T-helper 2 cell treated with Interferon-gamma antibody and Interleukin-4, amounts not matched to agents 5 μg/mL and 100 μg/mL, for 36 hours (primary cell): ENCODE measurements around the gene RAB23.
A peak's percentile ranks its signal among the peaks of the same experiment; 100 is the strongest.

Experiments
- DNase-seq: peaks from one replicate; pipeline ENCODE4 v3.0.0; 2021; ENCODE audit warnings: low spot score
- H3K27ac Mint-ChIP-seq: one replicate; pipeline ENCODE4 v1.8.0; 2021; ENCODE audit warnings: mild to moderate bottlenecking, mixed read lengths
- H3K27me3 Mint-ChIP-seq: one replicate; pipeline ENCODE4 v1.8.0; 2021; ENCODE audit warnings: low read depth, mixed read lengths
- H3K36me3 Mint-ChIP-seq: one replicate; pipeline ENCODE4 v1.8.0; 2021; ENCODE audit warnings: low read depth, mixed read lengths
- H3K4me1 Mint-ChIP-seq: one replicate; pipeline ENCODE4 v1.8.0; 2021; ENCODE audit warnings: low read depth, mixed read lengths
- H3K4me3 Mint-ChIP-seq: one replicate; pipeline ENCODE4 v1.8.0; 2022; ENCODE audit warnings: mild to moderate bottlenecking, moderate library complexity, mixed read lengths
- H3K9me3 Mint-ChIP-seq: one replicate; pipeline ENCODE4 v1.8.0; 2021; ENCODE audit warnings: mixed read lengths

RAB23 gene

GRCh38 chr6:57221936-57222742, at the start of gene RAB23:
RAB23 (minus strand) TSS chr6:57222307; CDS start chr6:57210380, 11,927 bp downstream.
- H3K4me3 Mint-ChIP-seq: peak within 1 kb of the TSS; percentile 98
- DNase-seq: peak; percentile 87
- peaks cover 15% of the 10 kb centered on the region for H3K4me1 Mint-ChIP-seq
- H3K27ac Mint-ChIP-seq: peak within 1 kb of the TSS; percentile 91
- H3K9me3 Mint-ChIP-seq: no peaks in the 10 kb centered on the region
- H3K27me3 Mint-ChIP-seq: peaks cover 24% of the 10 kb centered on the region
- peaks cover 2% of the 10 kb centered on the region for H3K36me3 Mint-ChIP-seq

DNA sequence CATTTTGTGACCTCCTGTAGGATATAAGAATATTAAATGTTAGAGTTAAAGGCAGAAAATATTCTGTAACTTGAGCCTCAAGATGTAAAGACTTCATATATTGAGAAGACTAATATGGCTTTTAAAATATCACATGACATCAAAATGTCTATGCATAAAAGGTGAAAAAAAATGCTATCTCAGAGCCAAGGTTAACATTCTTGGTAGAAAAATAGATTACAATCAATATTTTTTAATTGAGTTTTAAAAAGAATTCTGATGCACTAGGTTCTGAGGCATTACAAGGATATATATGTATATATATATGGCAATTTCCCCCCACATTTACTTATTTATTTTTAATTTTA, 46.2 kb upstream of the RAB23 start:
- Mint-ChIP-seq H3K36me3 (no peaks in the 10 kb centered on the region), H3K4me1 (peaks cover 6% of the 10 kb centered on the region)

GRCh38 chr6:57267586-57268293, 45.6 kb upstream of the RAB23 start:
- Mint-ChIP-seq H3K4me3 (no peak overlapping the region), H3K9me3 (no peaks in the 10 kb centered on the region), H3K4me1 (peaks cover 6% of the 10 kb centered on the region), H3K27me3 (peaks cover 1% of the 10 kb centered on the region), H3K36me3 (no peaks in the 10 kb centered on the region), H3K27ac (no peak overlapping the region)
- DNase-seq: no peak

More for the DNA sequence above, 46.2 kb upstream of the RAB23 start:
- Mint-ChIP-seq H3K27ac (no peak overlapping the region), H3K4me3 (no peak overlapping the region), H3K27me3 (peaks cover 1% of the 10 kb centered on the region), H3K9me3 (no peaks in the 10 kb centered on the region)
- DNase-seq: no peak

DNA sequence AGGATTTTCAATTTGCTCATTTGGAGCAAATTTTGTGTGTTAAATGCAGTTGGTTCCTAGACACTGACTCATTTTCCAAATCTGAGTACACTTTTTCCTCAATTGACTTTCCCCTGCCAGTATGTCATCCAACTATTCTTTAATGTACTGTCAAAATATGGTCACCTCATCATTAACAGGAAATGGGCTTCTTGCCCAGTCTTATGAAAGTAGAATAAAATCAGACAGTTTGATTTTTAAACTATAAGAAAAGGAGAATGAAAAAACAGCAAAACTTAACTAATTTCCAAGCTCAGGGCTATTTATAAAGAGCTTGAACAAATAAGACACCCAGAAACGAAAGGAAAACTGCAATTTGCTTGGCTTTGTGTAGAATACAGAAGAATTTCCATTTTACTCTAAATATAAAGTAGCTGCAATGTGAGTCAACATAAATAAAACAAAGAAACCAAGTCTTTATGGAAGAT, 43.7 kb upstream of the RAB23 start:
- peaks cover 1% of the 10 kb centered on the region for H3K27me3 Mint-ChIP-seq
- H3K27ac Mint-ChIP-seq: no peak overlapping the region
- no peak for DNase-seq
- H3K4me1 Mint-ChIP-seq: peaks cover 6% of the 10 kb centered on the region
- H3K4me3 Mint-ChIP-seq: no peak overlapping the region
- H3K9me3 Mint-ChIP-seq: no peaks in the 10 kb centered on the region
- H3K36me3 Mint-ChIP-seq: no peaks in the 10 kb centered on the region

GRCh38 chr6:57263739-57264138, 41.6 kb upstream of the RAB23 start:
- DNase-seq: no peak
- no peaks in the 10 kb centered on the region for H3K36me3 Mint-ChIP-seq
- H3K27ac Mint-ChIP-seq: no peak overlapping the region
- H3K4me1 Mint-ChIP-seq: peaks cover 6% of the 10 kb centered on the region
- H3K4me3 Mint-ChIP-seq: no peak overlapping the region
- no peaks in the 10 kb centered on the region for H3K9me3 Mint-ChIP-seq
- no peaks in the 10 kb centered on the region for H3K27me3 Mint-ChIP-seq

GRCh38 chr6:57262901-57263694, 41.0 kb upstream of the RAB23 start:
- H3K4me1 Mint-ChIP-seq: peaks cover 6% of the 10 kb centered on the region
- H3K27me3 Mint-ChIP-seq: no peaks in the 10 kb centered on the region
- DNase-seq: no peak
- H3K4me3 Mint-ChIP-seq: no peak overlapping the region
- no peak overlapping the region for H3K27ac Mint-ChIP-seq
- H3K36me3 Mint-ChIP-seq: no peaks in the 10 kb centered on the region
- H3K9me3 Mint-ChIP-seq: no peaks in the 10 kb centered on the region

GRCh38 chr6:57262488-57262887, 40.4 kb upstream of the RAB23 start:
- no peaks in the 10 kb centered on the region for H3K36me3 Mint-ChIP-seq
- H3K4me1 Mint-ChIP-seq: peaks cover 6% of the 10 kb centered on the region
- H3K9me3 Mint-ChIP-seq: no peaks in the 10 kb centered on the region
- no peaks in the 10 kb centered on the region for H3K27me3 Mint-ChIP-seq
- H3K4me3 Mint-ChIP-seq: no peak overlapping the region
- no peak overlapping the region for H3K27ac Mint-ChIP-seq
- no peak for DNase-seq

- Mint-ChIP-seq H3K27ac (no peak overlapping the region), H3K36me3 (no peaks in the 10 kb centered on the region), H3K4me3 (no peak overlapping the region), H3K27me3 (no peaks in the 10 kb centered on the region), H3K9me3 (no peaks in the 10 kb centered on the region), H3K4me1 (peaks cover 6% of the 10 kb centered on the region)
- no peak for DNase-seq
These were observed 39.8 kb upstream of the RAB23 start for GRCh38 chr6:57261926-57262325.

DNA sequence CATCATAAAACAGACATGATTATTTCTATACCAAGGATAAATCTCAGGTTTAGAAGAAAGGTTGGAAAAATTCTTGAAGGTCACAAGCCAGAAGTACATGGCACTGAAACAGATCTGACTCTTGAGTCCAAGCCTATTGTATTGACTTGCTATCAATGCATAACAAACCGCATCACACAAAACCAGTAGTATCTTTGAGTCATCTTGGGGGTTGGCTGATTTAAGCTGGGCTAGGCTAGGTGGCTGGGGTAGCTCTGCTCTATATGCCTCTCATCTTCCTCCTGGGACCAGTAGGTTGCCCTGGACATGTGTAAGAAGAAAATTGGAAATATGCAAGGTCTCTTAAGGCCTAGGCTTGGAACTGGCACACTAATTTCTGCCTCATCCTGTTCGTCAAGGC, 37.0 kb upstream of the RAB23 start:
- no peaks in the 10 kb centered on the region for H3K9me3 Mint-ChIP-seq
- no peaks in the 10 kb centered on the region for H3K4me1 Mint-ChIP-seq
- H3K27me3 Mint-ChIP-seq: no peaks in the 10 kb centered on the region
- H3K27ac Mint-ChIP-seq: no peak overlapping the region
- H3K36me3 Mint-ChIP-seq: no peaks in the 10 kb centered on the region
- no peak overlapping the region for H3K4me3 Mint-ChIP-seq
- DNase-seq: no peak

- no peak overlapping the region for H3K4me3 Mint-ChIP-seq
- H3K36me3 Mint-ChIP-seq: no peaks in the 10 kb centered on the region
- no peak for DNase-seq
- no peak overlapping the region for H3K27ac Mint-ChIP-seq
- H3K9me3 Mint-ChIP-seq: no peaks in the 10 kb centered on the region
- H3K27me3 Mint-ChIP-seq: no peaks in the 10 kb centered on the region
- no peaks in the 10 kb centered on the region for H3K4me1 Mint-ChIP-seq
These were observed 35.9 kb upstream of the RAB23 start for GRCh38 chr6:57257911-57258541.

DNA sequence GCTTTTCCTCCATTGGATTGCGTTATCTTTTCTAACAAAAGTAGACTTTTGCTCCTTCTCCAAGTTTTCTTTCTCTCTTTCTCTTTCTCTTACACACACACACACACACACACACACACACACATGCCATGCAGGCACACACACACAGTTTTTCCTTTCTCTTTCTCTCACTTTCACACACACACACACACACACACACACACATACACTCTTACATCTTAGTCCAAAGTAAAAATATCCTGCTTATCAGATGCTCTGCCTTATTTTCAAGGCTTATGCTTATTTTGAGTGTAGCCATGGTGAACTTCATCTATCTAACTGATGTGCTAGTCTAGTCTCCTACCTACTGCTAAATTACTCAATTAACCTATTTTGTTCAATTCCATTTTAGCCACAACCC, 34.4 kb upstream of the RAB23 start:
- Mint-ChIP-seq H3K27me3 (no peaks in the 10 kb centered on the region), H3K27ac (no peak overlapping the region), H3K9me3 (no peaks in the 10 kb centered on the region), H3K4me3 (no peak overlapping the region), H3K4me1 (no peaks in the 10 kb centered on the region), H3K36me3 (no peaks in the 10 kb centered on the region)
- DNase-seq: no peak

DNA sequence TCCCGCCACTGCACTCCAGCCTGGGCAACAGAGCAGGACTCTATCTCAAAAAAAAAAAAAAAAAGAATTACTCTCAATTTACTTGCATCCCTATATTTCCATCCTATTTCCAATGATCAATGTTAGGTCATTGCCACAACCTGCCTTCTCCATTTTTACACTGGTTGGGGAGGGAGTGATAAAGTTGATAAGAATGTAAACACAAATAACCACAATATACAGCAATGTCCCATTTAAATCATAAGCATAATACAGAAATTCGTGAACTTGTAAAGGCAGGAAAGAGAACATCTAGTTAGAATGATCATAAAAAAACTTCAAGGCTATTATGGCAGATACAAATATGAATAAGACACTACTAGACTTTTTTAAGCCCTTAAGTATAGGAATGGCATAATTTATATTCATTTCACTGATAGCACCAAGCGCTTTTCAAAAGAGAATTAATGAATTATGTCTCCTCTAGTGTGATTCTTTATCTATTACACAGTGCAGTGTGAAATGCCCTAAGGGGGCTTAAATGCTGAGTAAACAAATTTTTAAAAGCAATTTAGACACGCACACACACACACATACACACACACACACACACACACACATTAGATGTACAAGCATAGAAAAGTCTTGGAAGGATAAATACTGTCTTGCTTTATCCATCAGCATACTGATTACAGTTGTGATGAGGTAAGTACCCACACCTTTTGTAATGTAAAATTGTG, 33.5 kb upstream of the RAB23 start:
- no peaks in the 10 kb centered on the region for H3K36me3 Mint-ChIP-seq
- no peaks in the 10 kb centered on the region for H3K4me1 Mint-ChIP-seq
- no peak for DNase-seq
- no peaks in the 10 kb centered on the region for H3K27me3 Mint-ChIP-seq
- H3K27ac Mint-ChIP-seq: no peak overlapping the region
- no peaks in the 10 kb centered on the region for H3K9me3 Mint-ChIP-seq
- H3K4me3 Mint-ChIP-seq: no peak overlapping the region

- Mint-ChIP-seq H3K4me3 (no peak overlapping the region), H3K4me1 (no peaks in the 10 kb centered on the region), H3K27ac (no peak overlapping the region), H3K27me3 (no peaks in the 10 kb centered on the region), H3K9me3 (no peaks in the 10 kb centered on the region), H3K36me3 (no peaks in the 10 kb centered on the region)
- DNase-seq: no peak
These were observed 32.1 kb upstream of the RAB23 start for GRCh38 chr6:57254055-57254717.
